GM18517 (cell line): ENCODE measurements around the gene CCNT2.
"Not testable (repeated sequence)": the region's sequence is repeated elsewhere in the genome, so short reads cannot be mapped to it uniquely, and the experiment has no call there.

Source experiments
- ATAC-seq: cut with Tn5 transposase; IDR thresholded peaks from one replicate; pipeline ENCODE4 v1.9.1; 2021; ENCODE audit warnings: mild to moderate bottlenecking, moderate library complexity; ENCODE audit not compliant: unreplicated experiment

CCNT2 gene

GRCh38 chr2:134918526-134919340 lies at the start of gene CCNT2:
Gene CCNT2 (plus strand): TSS chr2:134918822. CDS start chr2:134918855, 33 bp downstream.
- peak; percentile 81 for ATAC-seq

GRCh38 chr2:134869946-134870736 lies 48.5 kb upstream of the CCNT2 start:
- no peak for ATAC-seq

- no peak for ATAC-seq
Observed at GRCh38 chr2:134873152-134873551, 45.5 kb upstream of the CCNT2 start.

GRCh38 chr2:134875309-134875708 lies 43.3 kb upstream of the CCNT2 start:
- no peak for ATAC-seq

- no peak for ATAC-seq
Observed at GRCh38 chr2:134882773-134883172, 35.8 kb upstream of the CCNT2 start.

- no peak for ATAC-seq
Observed at GRCh38 chr2:134883552-134884293, 34.9 kb upstream of the CCNT2 start.

- ATAC-seq, result no peak
Observed at GRCh38 chr2:134884435-134884834, 34.2 kb upstream of the CCNT2 start.

GRCh38 chr2:134892282-134893035 lies 26.2 kb upstream of the CCNT2 start:
- ATAC-seq, result no peak

- ATAC-seq, result no peak
Observed at GRCh38 chr2:134897932-134898331, 20.7 kb upstream of the CCNT2 start.

- no peak for ATAC-seq
Observed at GRCh38 chr2:134899204-134899603, 19.4 kb upstream of the CCNT2 start.

- ATAC-seq, result no peak
Observed at GRCh38 chr2:134900151-134900550, 18.5 kb upstream of the CCNT2 start.

GRCh38 chr2:134903701-134904100 lies 14.9 kb upstream of the CCNT2 start:
- ATAC-seq, result not testable (repeated sequence)

GRCh38 chr2:134905168-134905567 lies 13.5 kb upstream of the CCNT2 start:
- no peak for ATAC-seq

- no peak for ATAC-seq
Observed at GRCh38 chr2:134906726-134907125, 11.9 kb upstream of the CCNT2 start.

- ATAC-seq, result not testable (repeated sequence)
Observed at GRCh38 chr2:134907441-134908116, 11.0 kb upstream of the CCNT2 start.

- no peak for ATAC-seq
Observed at GRCh38 chr2:134910763-134911399, 7.7 kb upstream of the CCNT2 start.

GRCh38 chr2:134911400-134911785 lies 7.2 kb upstream of the CCNT2 start:
- ATAC-seq, result no peak

GRCh38 chr2:134912361-134912760 lies 6.3 kb upstream of the CCNT2 start:
- no peak for ATAC-seq

GRCh38 chr2:134917360-134917865 lies 1.2 kb upstream of the CCNT2 start:
- peak; percentile 2 for ATAC-seq
